IPS-18c (cell line): Measurements from ENCODE around the gene GCGR.

Experiments used
- H3K4me3 ChIP-seq: 2 replicates; pipeline ENCODE4 v1.7.0; 2013; ENCODE audit warnings: low read depth, mild to moderate bottlenecking, low read length, moderate library complexity; ENCODE audit not compliant: insufficient read depth
- H3K9me3 ChIP-seq: one replicate; pipeline ENCODE4 v1.6.1; 2013; ENCODE audit warnings: mild to moderate bottlenecking, low read length, moderate library complexity; ENCODE audit not compliant: control insufficient read depth, insufficient read depth

GCGR gene

DNA sequence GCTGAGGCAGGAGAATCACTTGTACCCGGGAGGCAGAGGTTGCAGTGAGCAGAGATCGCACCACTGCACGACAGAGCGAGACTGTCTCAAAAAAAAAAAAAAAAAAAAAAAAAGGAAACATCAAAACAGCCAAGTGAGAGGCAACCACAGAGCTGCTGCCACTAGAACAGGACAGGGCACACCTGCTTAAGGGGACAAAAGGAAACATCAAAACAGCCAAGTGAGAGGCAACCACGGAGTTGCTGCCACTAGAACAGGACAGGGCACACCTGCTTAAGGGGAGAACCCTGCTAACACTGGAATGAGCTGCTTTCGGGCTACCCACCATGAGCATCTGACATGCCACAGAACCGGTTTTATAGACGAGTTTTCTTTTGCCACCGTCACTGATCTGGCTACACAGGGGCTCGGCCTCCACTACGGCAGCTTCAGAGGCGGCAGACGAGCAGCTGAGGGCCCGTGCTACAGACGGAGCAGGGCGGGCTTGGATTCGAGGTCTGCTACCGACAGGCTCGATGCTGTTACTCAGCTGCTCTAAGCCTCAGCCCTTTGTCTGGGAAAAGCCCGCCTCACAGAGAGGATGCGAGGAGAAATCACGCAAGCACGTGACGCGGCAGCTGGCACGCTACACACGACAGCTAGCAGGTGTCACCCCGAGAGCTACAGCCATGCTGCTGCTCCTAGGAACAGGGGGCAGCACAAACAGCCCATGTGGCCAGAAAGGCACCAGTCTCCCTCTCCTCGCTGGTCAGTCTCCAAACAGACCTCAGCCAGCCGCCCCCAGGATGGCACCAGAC, 54.4 kb downstream of the GCGR start:
- H3K4me3 ChIP-seq = 0 out of 2 replicates have a peak overlapping the region, but pooled peaks have one; percentile 9
- H3K9me3 ChIP-seq = no peaks in the 10 kb centered on the region

DNA sequence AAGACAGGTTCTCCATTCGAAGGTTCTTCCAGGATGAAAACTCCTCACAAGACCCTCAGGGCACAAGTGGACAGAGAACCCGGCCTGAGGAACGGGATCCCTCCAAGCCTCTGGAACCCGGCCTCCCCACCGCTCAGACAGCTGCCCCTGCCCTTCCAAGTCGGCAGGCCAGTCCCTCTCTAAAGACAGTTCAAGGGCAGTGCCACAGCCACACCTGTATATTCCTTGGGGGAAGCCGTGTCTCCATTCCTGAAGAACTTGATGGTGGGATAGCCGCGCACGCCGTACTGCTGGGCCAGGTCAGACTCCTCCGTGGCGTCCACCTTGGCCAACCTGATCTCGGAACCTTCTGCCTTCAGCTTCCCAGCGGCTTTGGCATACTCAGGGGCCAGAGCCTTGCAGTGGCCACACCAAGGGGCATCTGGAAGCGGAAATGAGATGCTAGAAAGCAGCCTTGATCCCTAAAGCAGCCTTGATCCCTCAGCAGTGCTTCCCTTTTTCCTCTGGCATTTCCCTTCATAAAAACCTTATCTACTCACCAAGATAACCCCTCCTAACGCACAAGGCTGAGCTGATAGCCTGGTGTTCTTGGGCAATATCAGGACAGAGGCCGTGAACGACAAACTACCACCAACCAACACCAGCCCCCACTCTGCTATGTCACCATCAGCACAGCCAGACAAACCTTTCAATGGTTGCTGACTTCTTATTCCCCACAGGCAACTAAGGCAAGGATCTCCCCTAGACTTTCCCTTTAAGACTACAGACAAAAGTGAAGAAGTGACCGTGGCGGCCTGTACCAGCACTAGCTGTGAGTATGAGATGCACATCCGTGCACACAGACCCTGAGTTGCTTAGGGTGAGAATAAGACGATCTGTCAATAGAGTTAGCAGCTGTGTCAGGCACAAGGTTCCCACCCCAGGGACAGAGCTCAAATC, 55.3 kb downstream of the GCGR start:
- Histone ChIP-seq H3K4me3 (peak overlapping the region; percentile 91), H3K9me3 (no peaks in the 10 kb centered on the region)

DNA sequence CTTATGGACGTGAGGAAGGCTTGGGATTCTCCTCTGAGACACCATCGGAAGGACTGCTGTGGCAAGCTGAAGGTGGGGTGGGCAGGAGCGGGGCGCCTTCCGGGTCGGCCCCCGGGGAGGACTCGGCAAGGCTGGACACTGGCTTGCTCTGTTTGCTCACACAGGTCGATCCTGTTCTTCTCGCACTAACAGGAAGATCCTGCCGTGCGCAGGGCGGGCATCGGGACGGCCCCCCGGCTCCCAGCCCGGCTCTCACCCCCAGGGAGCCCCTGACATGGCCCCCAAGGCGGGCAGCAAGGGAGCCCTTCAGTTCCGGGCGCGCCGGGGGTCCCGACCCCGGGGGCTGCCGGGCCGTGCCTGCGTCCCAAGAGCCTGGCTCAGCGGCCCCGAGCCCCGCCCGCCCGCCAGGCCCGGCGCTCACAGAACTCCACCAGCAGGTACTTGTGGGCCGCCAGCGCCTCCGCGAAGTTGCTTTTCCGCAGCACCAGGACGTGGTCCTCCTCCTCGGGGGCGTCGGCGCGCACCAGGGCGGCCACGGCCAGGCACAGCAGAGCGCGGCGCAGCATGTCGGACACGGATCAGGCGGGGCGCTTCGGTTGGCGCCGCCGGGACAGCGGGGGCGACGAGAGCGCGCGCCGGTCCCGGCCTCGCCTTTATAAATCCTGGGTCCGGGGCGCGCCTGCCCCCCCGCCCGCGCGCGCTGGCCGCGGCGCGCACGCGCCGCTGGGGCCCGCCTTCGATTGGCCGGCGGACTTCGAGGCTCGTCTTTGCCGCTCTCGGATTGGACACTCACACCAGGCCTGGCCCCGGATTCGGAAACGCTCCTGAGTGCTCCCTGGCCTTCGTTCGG, 56.2 kb downstream of the GCGR start, which contains the start of gene P4HB:
TSS of gene P4HB (minus strand) at position 630 of the 850 bp plus-strand sequence. CDS start at position 566, 64 bp downstream.
- Histone ChIP-seq H3K9me3 (no peaks in the 10 kb centered on the region), H3K4me3 (peak within 1 kb of the TSS; percentile 96)

DNA sequence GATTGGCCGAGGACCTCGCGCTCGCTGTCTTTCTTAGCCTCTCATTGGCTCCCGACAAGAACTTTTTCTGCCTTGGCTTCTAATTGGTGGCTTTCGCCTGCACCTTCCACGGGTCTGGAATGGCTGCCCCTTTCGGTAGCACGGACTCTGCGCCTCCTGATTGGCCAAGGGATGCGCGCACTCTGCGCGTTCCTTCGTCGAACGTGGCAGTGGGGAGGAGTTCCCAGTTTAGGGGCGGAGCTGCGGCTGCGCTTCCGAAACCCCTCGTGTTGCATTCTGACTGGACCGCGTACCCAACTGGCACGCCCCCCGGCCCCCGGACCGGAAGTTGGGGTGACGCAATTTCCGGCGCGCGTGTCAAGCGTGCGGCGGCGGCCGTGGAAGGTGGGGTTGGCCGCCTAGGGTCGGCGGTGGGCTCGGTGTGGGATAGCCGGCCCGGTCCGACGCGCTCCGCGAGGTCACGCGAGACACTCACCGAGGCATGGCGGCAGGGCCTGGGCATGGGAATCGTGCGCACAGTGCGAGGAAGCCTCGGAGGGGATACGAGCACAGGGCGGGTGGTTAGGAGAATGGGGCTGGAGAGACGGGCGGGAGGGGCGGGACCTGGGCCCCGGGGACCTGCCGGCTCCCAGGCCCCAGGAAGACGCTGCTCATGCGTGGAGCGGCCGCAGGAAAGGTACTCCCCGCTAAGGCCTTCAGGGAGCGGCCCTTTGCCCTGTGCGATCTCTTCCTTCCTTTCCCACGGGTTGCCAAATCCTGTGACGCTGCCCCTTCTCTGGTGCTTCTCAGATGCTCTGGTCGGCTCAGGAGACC, 57.0 kb downstream of the GCGR start:
- no peaks in the 10 kb centered on the region for H3K9me3 ChIP-seq
- peak overlapping the region; percentile 96 for H3K4me3 ChIP-seq

DNA sequence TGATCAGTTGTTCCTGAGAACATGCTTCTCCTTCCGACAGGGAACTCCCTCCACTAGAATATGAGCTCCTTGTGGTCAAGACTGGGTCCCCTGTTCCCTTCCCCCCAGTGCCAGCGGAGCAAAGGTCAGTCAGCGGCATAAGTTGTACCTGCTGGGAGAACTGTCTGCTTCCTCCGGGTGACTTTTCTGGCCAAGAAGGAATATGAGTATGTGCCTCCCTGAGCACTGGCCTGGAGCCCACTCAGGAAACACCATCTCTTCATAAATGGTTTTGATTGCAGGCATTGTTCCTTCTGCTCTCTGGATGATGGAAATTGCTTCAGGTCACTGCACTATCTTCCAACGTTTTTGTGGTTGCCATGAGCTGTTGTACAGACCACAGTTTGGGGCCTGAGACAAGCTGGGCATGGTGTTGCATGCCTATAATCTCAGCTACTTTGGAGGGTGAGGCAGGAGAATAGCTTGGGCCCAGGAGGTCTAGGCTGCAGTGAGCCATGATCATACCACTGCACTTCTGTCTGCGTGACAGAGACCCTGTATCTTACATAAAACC, 59.2 kb downstream of the GCGR start:
- no peak overlapping the region for H3K4me3 ChIP-seq
- no peaks in the 10 kb centered on the region for H3K9me3 ChIP-seq
